ENCODE results near the gene TMEM92.

Gene TMEM92

GRCh38 chr17:50274142-50274896, at the start of gene TMEM92:
TMEM92 (plus strand) TSS chr17:50274466; CDS start chr17:50274502, 36 bp downstream.
- DNase-seq: no peak

GRCh38 chr17:50225701-50226240, 48.5 kb upstream of the TMEM92 start:
- no peak for DNase-seq

DNA sequence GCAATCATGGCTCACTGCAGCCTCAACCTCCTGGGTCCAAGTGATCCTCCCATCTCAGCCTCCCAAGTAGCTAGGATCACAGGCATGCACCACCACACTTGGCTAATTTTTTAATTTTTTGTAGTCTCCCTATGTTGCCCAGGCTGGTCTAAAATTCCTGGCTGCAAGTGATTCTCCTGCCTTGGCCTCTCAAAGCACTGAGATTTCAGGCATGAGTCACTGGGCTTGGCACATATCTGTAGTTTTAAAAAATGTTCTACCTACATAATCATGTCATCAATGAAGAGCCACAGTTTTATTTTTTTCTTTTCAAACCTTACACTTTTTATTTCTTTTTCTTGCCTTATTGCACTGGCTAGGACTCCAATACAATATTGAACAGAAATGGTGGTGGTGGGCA, 39.7 kb upstream of the TMEM92 start:
- no peak for DNase-seq

- no peak for DNase-seq
Measured at GRCh38 chr17:50237901-50238300, 36.4 kb upstream of the TMEM92 start.

DNA sequence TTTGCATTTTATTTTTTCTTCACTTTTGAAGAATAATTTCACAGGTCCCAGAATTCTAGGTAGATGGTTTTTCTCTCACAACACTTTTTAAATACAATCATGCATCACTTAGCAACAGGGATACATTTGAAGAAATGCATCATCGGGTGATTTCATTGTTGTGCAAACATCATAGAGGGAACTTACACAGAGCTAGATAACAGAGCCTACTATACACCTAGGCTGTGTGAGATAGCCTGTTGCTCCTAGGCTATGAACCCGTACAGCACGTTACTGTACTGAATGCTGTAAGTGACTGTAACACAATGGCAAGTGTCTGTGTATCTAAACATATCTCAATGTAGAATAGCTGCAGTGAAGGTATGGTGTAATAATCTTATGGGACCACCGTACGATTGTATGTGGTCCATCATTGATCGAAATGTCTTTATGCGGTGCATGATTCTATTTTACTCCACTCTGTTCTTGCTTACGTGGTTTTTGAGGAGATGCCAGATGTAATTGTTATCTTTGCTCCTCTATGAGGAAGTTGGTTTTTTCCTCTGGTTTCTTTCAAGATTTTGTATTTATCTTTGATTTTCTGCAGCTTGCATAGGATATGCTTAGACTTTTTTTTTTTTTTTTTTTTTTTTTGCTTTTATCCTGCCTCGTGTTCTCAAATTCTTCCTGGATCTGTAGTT, 35.5 kb upstream of the TMEM92 start:
- no peak for DNase-seq

GRCh38 chr17:50239937-50240336, 34.3 kb upstream of the TMEM92 start:
- DNase-seq: no peak

- no peak for DNase-seq
Measured at GRCh38 chr17:50240851-50241250, 33.4 kb upstream of the TMEM92 start.

DNA sequence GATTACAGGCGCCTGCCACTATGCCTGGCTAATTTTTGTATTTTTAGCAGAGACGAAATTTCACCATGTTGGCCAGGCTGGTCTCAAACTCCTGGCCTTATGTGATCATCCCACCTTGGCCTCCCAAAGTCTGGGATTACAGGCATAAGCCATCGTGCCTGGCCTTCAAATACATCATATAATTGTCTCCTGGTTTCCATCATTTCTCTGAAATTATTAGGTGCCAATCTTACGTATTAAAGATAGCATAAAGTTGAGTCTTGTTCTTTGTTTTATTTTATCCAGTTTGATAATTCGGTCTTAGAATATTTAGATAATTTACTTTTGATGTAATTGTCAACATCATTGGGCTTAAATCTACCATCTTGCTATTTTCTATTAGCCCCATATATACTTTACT, 32.8 kb upstream of the TMEM92 start:
- no peak for DNase-seq

DNA sequence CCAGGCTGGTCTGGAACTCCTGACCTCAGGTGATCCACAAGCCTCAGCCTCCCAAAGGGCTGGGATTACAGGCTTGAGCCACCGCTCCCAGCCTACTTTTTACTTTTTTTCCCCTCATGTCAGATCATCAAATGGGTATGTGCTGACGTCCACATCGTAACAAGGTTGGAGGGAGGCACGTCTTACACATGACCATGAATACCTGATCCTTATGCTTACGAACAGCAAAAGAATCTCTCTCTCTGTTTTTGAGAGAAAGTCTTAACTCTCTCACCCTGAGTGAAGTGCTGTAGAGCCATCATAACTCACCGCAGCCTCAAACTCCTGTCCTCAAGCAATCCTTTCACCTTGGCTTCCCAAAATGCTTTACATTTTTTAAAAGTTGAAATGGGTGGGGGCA, 29.5 kb upstream of the TMEM92 start:
- no peak for DNase-seq

- no peak for DNase-seq
Measured at GRCh38 chr17:50248255-50248654, 26.0 kb upstream of the TMEM92 start.

DNA sequence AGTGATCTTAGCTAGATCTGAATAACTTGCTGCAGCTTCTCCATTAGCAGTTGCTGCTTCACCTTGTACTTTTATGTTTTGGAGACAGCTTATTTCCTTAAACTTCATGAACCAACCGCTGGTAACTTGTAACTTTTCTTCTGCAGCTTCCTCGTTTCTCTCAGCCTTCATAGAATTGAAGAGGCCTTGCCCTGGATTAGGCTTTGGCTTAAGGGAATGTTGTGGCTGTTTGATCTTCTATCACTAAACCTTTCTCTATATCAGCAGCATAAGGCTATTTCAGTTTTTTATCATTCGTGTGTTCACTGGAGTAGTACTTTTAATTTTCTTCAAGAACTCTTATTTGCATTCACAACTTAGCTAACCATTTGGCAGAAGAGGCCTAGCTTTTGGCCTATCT, 21.5 kb upstream of the TMEM92 start:
- no peak for DNase-seq

GRCh38 chr17:50255766-50256635, 18.3 kb upstream of the TMEM92 start:
- no peak for DNase-seq

DNA sequence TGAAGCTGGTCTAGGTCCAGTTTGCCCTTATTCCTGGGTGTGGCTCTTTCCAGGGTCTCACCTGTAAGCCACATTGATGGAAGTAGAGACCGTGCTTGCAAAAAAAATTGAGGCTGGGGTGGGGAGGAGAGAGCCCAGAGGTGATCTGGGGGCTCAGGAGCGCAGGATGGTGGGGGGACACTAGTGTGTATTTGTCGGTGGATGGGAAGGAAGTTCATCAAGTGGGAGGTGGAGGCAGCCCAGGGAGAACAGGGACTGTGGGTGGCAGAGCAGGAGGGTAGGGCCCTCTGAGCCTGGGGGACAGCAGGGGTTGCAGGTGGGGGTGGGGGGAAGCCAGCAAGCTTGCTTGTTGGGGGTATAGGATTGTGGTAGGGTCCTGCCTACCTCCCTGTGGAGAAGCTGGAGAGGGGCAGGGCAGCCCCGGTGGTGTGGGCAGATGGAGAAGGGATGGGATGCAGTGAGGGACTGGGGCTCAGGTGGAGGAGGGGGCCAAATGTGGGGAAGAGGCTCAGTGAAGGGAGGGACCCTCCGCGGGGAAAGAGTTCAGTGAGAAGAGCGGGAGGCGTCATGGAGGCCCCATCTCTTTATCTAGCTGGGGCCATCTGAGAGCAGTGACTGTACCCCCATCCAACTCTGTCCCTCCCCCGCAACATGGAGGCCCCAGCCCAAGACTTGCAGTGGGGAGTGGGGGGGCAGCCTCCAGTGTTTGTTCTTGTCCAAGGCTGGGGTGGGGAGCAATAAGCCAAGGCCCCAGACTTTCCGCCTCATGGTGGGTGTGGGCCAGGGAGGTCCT, 17.2 kb upstream of the TMEM92 start:
- no peak for DNase-seq

DNA sequence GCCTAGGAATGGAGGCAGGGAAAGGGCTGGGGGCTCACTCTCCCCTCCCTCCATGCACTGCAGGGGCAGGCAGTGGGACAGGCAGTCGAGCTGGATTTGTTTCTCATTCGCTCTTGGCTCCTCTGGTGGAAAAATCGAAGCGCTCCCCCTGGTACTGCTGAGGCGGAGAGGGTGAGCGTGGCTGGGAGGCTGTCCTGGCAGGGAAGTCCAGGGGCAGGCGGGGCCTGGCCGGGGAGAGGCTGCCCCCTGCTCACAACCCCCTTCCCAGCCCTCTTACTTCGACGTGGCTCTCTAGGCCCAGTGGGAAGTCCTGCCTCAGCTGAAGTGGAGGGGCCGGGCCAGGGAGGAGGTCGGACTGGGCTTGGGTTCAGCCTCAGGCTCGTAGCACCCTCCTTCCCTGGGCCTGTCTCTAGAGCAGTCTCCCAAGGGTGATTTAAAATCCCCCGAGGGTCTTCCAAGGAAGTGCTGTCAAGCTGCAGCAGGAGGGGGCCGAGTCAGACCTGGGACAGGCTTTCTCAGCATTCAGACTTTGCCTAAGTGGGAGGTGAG, 16.5 kb upstream of the TMEM92 start:
- DNase-seq: no peak

GRCh38 chr17:50258647-50259476, 15.4 kb upstream of the TMEM92 start:
- no peak for DNase-seq

DNA sequence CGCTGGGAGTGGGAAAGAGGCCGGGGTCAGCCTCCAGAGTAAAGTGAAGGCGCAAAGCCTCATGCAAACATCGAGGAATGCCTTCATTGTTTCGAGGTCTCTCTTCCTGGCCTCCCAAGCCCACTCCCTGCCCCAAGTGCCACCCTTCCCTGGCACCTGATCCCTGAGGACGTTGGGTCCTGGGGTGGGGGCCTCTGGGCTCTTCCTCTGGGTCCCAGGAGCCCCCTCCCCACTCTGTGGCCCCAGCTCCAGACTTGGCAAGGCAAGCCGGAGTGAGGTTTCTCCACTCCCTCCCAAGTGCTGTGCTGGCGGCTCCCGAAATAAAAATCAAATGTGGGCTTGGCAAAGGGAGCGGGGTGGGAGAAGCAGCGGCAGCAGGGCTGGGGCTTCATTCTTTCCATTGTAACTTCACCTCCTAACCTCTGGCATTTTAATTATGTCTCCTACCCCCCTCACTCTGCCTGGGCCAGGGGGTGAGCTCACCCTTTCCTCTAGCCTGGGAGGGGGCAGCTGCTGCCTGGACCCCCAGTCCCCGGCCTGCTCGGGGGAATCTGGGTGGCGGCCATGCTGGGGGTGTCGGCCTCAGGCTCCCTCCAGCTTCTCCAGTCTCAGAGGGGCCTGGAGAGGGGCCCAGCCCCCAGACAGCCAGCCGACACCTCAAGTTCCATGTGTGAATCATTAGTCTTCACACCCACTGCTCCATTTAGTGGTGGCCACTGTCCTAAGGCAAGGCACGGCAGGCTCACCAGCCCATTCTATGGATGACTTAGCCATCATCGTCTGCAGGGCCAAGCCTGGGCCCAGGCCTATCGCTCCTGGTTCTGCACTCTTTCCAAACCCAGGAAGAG, 14.6 kb upstream of the TMEM92 start:
- no peak for DNase-seq

DNA sequence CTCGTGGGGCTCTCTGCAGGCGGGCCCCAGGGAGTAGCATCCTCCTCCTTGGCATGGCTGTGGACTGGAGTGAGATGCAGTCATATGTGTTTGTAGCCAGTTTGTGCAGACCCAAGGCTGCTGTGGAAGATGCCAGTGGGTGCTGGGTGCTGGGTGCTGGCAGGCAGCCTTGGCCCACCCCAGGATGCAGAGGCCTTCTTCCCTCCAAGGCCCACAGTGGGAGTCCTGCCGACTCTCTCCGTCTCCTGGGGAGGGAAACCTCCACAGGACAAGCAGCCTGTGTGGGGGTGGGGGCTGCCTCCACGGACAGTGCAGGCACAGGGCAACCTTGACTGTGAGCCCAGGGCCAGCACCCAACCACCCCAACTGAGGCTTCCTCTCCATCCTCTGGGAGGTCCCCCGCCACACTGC, 13.8 kb upstream of the TMEM92 start:
- DNase-seq: no peak

GRCh38 chr17:50261051-50261915, 13.0 kb upstream of the TMEM92 start:
- DNase-seq: no peak
